ENCODE measurements around the gene ADAM17. TPM values are rescaled to one million over a fixed set of nuclear protein-coding genes. Genes with fewer than 3 reads are reported as not detected.

ADAM17 gene
- 10 to 100 TPM; 49.1 to 50.4 TPM for total RNA-seq
- 44.3 TPM for polyA plus RNA-seq (2013, experiment 1 of 2)
- polyA plus RNA-seq (2013, experiment 2 of 2), result 38.5 TPM
- long read RNA-seq, experiment 1, full-length matches to known transcripts, result 1 of 14 reads
- long read RNA-seq, experiment 1, partial matches to known transcripts, result 5 of 14 reads
- long read RNA-seq, experiment 1, other reads (novel, unspliced or antisense), result 8 of 14 reads
- long read RNA-seq, experiment 2, full-length matches to known transcripts, result 56 of 86 reads
- long read RNA-seq, experiment 2, partial matches to known transcripts, result 15 of 86 reads
- long read RNA-seq, experiment 2, other reads (novel, unspliced or antisense), result 15 of 86 reads
- long read RNA-seq, experiment 3, full-length matches to known transcripts, result 156 of 198 reads
- long read RNA-seq, experiment 3, partial matches to known transcripts, result 7 of 198 reads
- long read RNA-seq, experiment 3, other reads (novel, unspliced or antisense), result 35 of 198 reads
- long read RNA-seq, experiment 4, partial matches to known transcripts, result 5 of 27 reads
- long read RNA-seq, experiment 4, other reads (novel, unspliced or antisense), result 22 of 27 reads

DNA sequence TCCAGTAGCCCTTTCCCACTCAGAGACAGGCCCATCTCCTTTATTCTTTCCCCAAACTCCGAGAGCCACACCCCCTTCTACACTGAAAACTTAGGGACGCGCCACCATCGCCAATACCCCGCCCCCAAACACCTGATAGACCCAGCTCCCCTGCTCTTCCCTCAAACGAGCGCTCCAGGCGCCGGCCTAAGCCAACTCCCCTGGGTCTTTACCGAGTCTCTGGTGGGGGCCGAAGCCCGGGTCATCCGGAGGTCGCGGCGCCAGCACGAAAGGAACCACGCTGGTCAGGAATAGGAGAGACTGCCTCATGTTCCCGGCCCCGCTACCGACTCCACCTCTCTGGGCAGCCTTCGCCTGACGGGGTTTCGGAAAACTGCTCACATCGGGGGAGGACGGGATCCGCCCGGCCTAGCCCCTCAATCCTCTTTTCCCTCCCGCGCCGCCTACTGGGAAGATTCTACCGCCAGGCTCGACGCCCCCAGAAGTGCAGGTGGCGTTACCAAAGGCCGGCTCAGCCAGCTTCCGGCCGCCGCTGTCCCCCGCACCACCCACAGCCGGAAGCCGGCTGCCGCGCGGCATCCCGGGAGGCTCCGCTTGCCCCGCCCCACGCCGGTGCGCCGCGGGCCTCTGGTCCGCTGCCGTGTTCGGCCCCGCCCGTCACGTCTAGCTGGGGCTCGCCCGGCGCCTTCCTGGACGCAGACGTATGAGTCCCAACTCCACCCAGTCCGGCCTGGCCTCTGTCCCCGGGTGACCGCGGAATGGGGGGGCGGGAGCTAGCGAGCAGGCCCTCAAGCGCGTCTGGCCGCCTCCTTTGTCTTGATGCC is at the start of gene ADAM17:
ADAM17 (minus strand) TSS at position 534 of the 824 bp plus-strand sequence; CDS start at position 309, 225 bp downstream.
- peaks cover 4% of the 10 kb centered on the region for H3K36me3 ChIP-seq (ENCODE audit: control insufficient read depth, insufficient read depth, low read length)
- TF ChIP-seq, protein P1, sequence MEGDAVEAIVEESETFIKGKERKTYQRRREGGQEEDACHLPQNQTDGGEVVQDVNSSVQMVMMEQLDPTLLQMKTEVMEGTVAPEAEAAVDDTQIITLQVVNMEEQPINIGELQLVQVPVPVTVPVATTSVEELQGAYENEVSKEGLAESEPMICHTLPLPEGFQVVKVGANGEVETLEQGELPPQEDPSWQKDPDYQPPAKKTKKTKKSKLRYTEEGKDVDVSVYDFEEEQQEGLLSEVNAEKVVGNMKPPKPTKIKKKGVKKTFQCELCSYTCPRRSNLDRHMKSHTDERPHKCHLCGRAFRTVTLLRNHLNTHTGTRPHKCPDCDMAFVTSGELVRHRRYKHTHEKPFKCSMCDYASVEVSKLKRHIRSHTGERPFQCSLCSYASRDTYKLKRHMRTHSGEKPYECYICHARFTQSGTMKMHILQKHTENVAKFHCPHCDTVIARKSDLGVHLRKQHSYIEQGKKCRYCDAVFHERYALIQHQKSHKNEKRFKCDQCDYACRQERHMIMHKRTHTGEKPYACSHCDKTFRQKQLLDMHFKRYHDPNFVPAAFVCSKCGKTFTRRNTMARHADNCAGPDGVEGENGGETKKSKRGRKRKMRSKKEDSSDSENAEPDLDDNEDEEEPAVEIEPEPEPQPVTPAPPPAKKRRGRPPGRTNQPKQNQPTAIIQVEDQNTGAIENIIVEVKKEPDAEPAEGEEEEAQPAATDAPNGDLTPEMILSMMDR (conservative IDR thresholded peaks at IDR 0.05), result peak; percentile 78
- WGBS, 2 experiments (ENCODE audit: insufficient coverage in 1 of 2, insufficient read length in 1 of 2), result 0 to 1% methylated on average over 35 to 73 of the region's 73 CpGs
- DNase-seq, result peak; percentile 98
- H3K4me3 ChIP-seq (ENCODE audit: low read length), result peak within 1 kb of the TSS; percentile 95
- Mint-ChIP-seq H3K27me3 (ENCODE audit: insufficient read depth) (no peaks in the 10 kb centered on the region), H3K4me3 (peak within 1 kb of the TSS; percentile 91), H3K36me3 (ENCODE audit: low read depth) (peaks cover 15% of the 10 kb centered on the region), H3K9me3 (no peaks in the 10 kb centered on the region), H3K27ac (peak within 1 kb of the TSS; percentile 99), H3K4me1 (peaks cover 17% of the 10 kb centered on the region)
- peaks cover 5% of the 10 kb centered on the region for H3K4me1 ChIP-seq (ENCODE audit: control insufficient read depth, insufficient read depth, low read length)
- H3K9me3 ChIP-seq (ENCODE audit: control insufficient read depth, low read length), result no peaks in the 10 kb centered on the region
- no peaks in the 10 kb centered on the region for H3K27me3 ChIP-seq (ENCODE audit: control insufficient read depth, insufficient read depth, low read length, poor library complexity, severe bottlenecking)
- H3K9ac ChIP-seq (ENCODE audit: extremely low read depth, low read length, poor library complexity, severe bottlenecking), result peak within 1 kb of the TSS; percentile 81
- H3K27ac ChIP-seq (ENCODE audit: low read depth, low read length), result peak within 1 kb of the TSS; percentile 99

GRCh38 chr2:9602412-9602811 is 46.8 kb upstream of the ADAM17 start:
- H3K27me3 ChIP-seq (ENCODE audit: control insufficient read depth, insufficient read depth, low read length, poor library complexity, severe bottlenecking), result no peaks in the 10 kb centered on the region
- Mint-ChIP-seq H3K27ac (no peak overlapping the region), H3K36me3 (ENCODE audit: low read depth) (peaks cover 77% of the 10 kb centered on the region), H3K27me3 (ENCODE audit: insufficient read depth) (no peaks in the 10 kb centered on the region), H3K4me1 (no peaks in the 10 kb centered on the region), H3K9me3 (peaks cover 39% of the 10 kb centered on the region), H3K4me3 (no peak overlapping the region)
- no peak for DNase-seq
- peaks cover 62% of the 10 kb centered on the region for H3K36me3 ChIP-seq (ENCODE audit: control insufficient read depth, insufficient read depth, low read length)
- WGBS, 2 experiments (ENCODE audit: insufficient coverage in 1 of 2, insufficient read length in 1 of 2), result 93% methylated on average over 3 of the region's 3 CpGs; no CpG with 5 or more reads in 1 of the 2 experiments
- TF ChIP-seq, protein P1 (conservative IDR thresholded peaks at IDR 0.05), result no peak
- no peak overlapping the region for H3K9ac ChIP-seq (ENCODE audit: extremely low read depth, low read length, poor library complexity, severe bottlenecking)
- no peak overlapping the region for H3K4me3 ChIP-seq (ENCODE audit: low read length)
- H3K4me1 ChIP-seq (ENCODE audit: control insufficient read depth, insufficient read depth, low read length), result no peaks in the 10 kb centered on the region
- H3K9me3 ChIP-seq (ENCODE audit: control insufficient read depth, low read length), result peaks cover 43% of the 10 kb centered on the region
- H3K27ac ChIP-seq (ENCODE audit: low read depth, low read length), result no peak overlapping the region

GRCh38 chr2:9601397-9601796 is 45.8 kb upstream of the ADAM17 start:
- no peaks in the 10 kb centered on the region for H3K4me1 Mint-ChIP-seq
- Histone ChIP-seq H3K4me1 (ENCODE audit: control insufficient read depth, insufficient read depth, low read length) (no peaks in the 10 kb centered on the region), H3K4me3 (ENCODE audit: low read length) (peak overlapping the region; percentile 28), H3K36me3 (ENCODE audit: control insufficient read depth, insufficient read depth, low read length) (peaks cover 71% of the 10 kb centered on the region), H3K27ac (ENCODE audit: low read depth, low read length) (no peak overlapping the region), H3K27me3 (ENCODE audit: control insufficient read depth, insufficient read depth, low read length, poor library complexity, severe bottlenecking) (no peaks in the 10 kb centered on the region), H3K9me3 (ENCODE audit: control insufficient read depth, low read length) (peaks cover 47% of the 10 kb centered on the region), H3K9ac (ENCODE audit: extremely low read depth, low read length, poor library complexity, severe bottlenecking) (no peak overlapping the region)
- TF ChIP-seq, protein P1 (conservative IDR thresholded peaks at IDR 0.05), result no peak
- peaks cover 75% of the 10 kb centered on the region for H3K36me3 Mint-ChIP-seq (ENCODE audit: low read depth)
- DNase-seq, result no peak
- H3K27me3 Mint-ChIP-seq (ENCODE audit: insufficient read depth), result no peaks in the 10 kb centered on the region
- H3K27ac Mint-ChIP-seq, result no peak overlapping the region
- no peak overlapping the region for H3K4me3 Mint-ChIP-seq
- H3K9me3 Mint-ChIP-seq, result peaks cover 39% of the 10 kb centered on the region
- 95 to 98% methylated on average over 5 of the region's 5 CpGs for WGBS, 2 experiments (ENCODE audit: insufficient coverage in 1 of 2, insufficient read length in 1 of 2)

All from endodermal cell (in vitro differentiated cells).